H1 (cell line): Measurements from ENCODE around the gene ELANE. TPM values are rescaled to one million over a fixed set of nuclear protein-coding genes. Genes with fewer than 3 reads are reported as not detected.

Experiments used
- BCL11A ChIP-seq, 2 experiments: IDR thresholded peaks; one replicate each; pipeline ENCODE4 v1.6.1; 2011; ENCODE audit warnings: low read depth in 2 of 2, low read length in 2 of 2, mild to moderate bottlenecking in 2 of 2
- E2F6 ChIP-seq: IDR thresholded peaks from 2 replicates; pipeline ENCODE4 v1.6.1; 2012; ENCODE audit warnings: inconsistent platforms
- POLR2AphosphoS5 ChIP-seq: IDR thresholded peaks from 2 replicates; pipeline ENCODE4 v1.6.1; 2011; ENCODE audit warnings: low read depth, low read length
- RFX5 ChIP-seq: IDR thresholded peaks from 2 replicates; pipeline ENCODE4 v1.6.1; 2011; ENCODE audit warnings: low read depth, low read length, improper control_type of control experiment, borderline replicate concordance
- SIX5 ChIP-seq: IDR thresholded peaks from 2 replicates; pipeline ENCODE4 v1.6.1; 2011; ENCODE audit warnings: mild to moderate bottlenecking, low read depth, low read length
- SP1 ChIP-seq: IDR thresholded peaks from 2 replicates; pipeline ENCODE4 v1.6.1; 2011; ENCODE audit warnings: low read depth, low read length
- SUZ12 ChIP-seq: fragments of 200-600 bp; sonication (generic); IDR thresholded peaks from 2 replicates; pipeline ENCODE4 v1.6.1; 2012; ENCODE audit warnings: mild to moderate bottlenecking, inconsistent platforms, low read length, moderate library complexity, mixed read lengths
- polyA plus RNA-seq, 7 experiments: library from polyadenylated mRNA; depleted of rRNA in 3 of 7; stranded (reverse) in 5 of 7; unstranded in 2 of 7; fragments of >200 nt in 5 of 7; fragments of 200-250 nt in 2 of 7; gene quantifications; 1 replicate in 5 of 7; 2 replicates in 1 of 7; 4 replicates in 1 of 7; pipeline versions ENCODE4 v1.2.1 to v1.2.3, GENCODE V29; 2011 to 2013; ENCODE audit warnings: missing spikeins in 2 of 7, mixed read lengths in 2 of 7
- total RNA-seq: library from RNA; stranded (reverse); fragmentation: NEBNext Ultra II Directional; extraction: Animal tissue kit (Norgen Biotek cat#: 25700); gene quantifications from 2 replicates; pipeline ENCODE4 v1.2.1, GENCODE V29; 2021

Gene ELANE
- total and polyA plus RNA-seq, 2 of the 8 experiments (the other 6 are each of a cell fraction or from before 2014, with no cell fraction given), result not detected

GRCh38 chr19:881385-882071 is 29.4 kb downstream of the ELANE start (continued):
- TF ChIP-seq SIX5 (no peak), SP1 (no peak), BCL11A (IDR thresholded peaks at IDR 0.05; ENCODE audit: low read depth in 2 of 2, low read length in 2 of 2) (no peak), POLR2AphosphoS5 (no peak), SUZ12 (no peak), E2F6 (no peak), RFX5 (no peak)
